Activated T-helper 9 cell treated with anti-CD3 and anti-CD28 coated beads, Interleukin-2, amount 50 U/mL, for 16 hours (primary cell): ENCODE measurements around the gene CCDC159.
"Not testable (repeated sequence)": the region's sequence is repeated elsewhere in the genome, so short reads cannot be mapped to it uniquely, and the experiment has no call there.

Experiments used
- DNase-seq: peaks from one replicate; pipeline ENCODE4 v3.0.0-alpha.2; 2020; ENCODE audit warnings: low read depth

Gene CCDC159

GRCh38 chr19:11365557-11366117, 19.3 kb downstream of the CCDC159 start:
- DNase-seq = no peak

- DNase-seq = no peak
These were observed 21.2 kb downstream of the CCDC159 start for GRCh38 chr19:11367528-11367927.

- no peak for DNase-seq
These were observed 24.4 kb downstream of the CCDC159 start for GRCh38 chr19:11370744-11371143.

GRCh38 chr19:11373166-11373884, 27.0 kb downstream of the CCDC159 start:
- no peak for DNase-seq

- DNase-seq = no peak
These were observed 27.6 kb downstream of the CCDC159 start for GRCh38 chr19:11373885-11374432.

GRCh38 chr19:11374433-11375142, 28.3 kb downstream of the CCDC159 start, which contains the start of gene SWSAP1:
TSS of gene SWSAP1 (plus strand) at chr19:11374666. CDS start at chr19:11374681, 15 bp downstream.
- DNase-seq = peak; percentile 94

GRCh38 chr19:11375143-11375948, 29.0 kb downstream of the CCDC159 start:
- DNase-seq = peak; percentile 50

GRCh38 chr19:11377237-11377636, 30.9 kb downstream of the CCDC159 start:
- no peak for DNase-seq

GRCh38 chr19:11377756-11378155, 31.4 kb downstream of the CCDC159 start:
- DNase-seq = no peak

GRCh38 chr19:11378319-11379189, 32.2 kb downstream of the CCDC159 start:
- DNase-seq = no peak

- DNase-seq = not testable (repeated sequence)
These were observed 33.0 kb downstream of the CCDC159 start for GRCh38 chr19:11379269-11379845.

GRCh38 chr19:11379857-11380350, 33.6 kb downstream of the CCDC159 start:
- no peak for DNase-seq

- peak; percentile 93 for DNase-seq
These were observed 34.6 kb downstream of the CCDC159 start for GRCh38 chr19:11380653-11381537.

- no peak for DNase-seq
These were observed 36.8 kb downstream of the CCDC159 start for GRCh38 chr19:11382898-11383705.

- no peak for DNase-seq
These were observed 37.4 kb downstream of the CCDC159 start for GRCh38 chr19:11383706-11384048.

GRCh38 chr19:11384778-11385129, 38.4 kb downstream of the CCDC159 start:
- no peak for DNase-seq

GRCh38 chr19:11387162-11388034, 41.1 kb downstream of the CCDC159 start:
- no peak for DNase-seq

- DNase-seq = no peak
These were observed 44.0 kb downstream of the CCDC159 start for GRCh38 chr19:11390359-11390758.
